Measurements from ENCODE around the gene WIF1. TPM values are rescaled to one million over a fixed set of nuclear protein-coding genes. Genes with fewer than 3 reads are reported as not detected.

The WIF1 gene
- total RNA-seq, 1 donor from 2014 or later, result 0.19 TPM

DNA sequence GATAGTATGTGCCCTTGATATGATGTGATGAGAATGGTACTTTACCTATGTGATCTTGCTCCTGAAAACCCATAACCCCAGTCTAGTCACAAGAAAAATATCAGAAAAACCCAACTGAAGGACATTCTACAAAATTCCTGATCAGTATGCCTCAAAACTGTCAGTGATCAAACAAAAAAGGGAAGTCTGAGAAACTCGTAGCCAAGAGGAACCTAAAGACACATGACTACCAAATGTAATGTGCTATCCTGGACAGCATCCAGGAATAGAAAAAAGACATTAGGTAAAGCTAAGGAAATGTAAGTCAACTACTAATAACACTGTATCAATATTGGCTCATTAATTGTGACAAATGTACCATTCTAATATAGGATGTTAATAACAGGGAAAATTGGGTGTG is 4.1 kb upstream of the WIF1 start:
- Histone ChIP-seq H4K20me1 (ENCODE audit: low read depth) (no peaks in the 10 kb centered on the region), H3K9ac (no peak overlapping the region), H3K4me1 (no peaks in the 10 kb centered on the region), H2AFZ (replicated peaks) (no peak overlapping the region), H3K27ac (no peak overlapping the region), H3F3A (ENCODE audit: low read depth) (peaks cover 11% of the 10 kb centered on the region), H3K9me3 (ENCODE audit: low read depth) (no peaks in the 10 kb centered on the region), H3K4me2 (no peak overlapping the region), H3K79me2 (ENCODE audit: low read depth) (no peaks in the 10 kb centered on the region), H3K36me3 (no peaks in the 10 kb centered on the region), H3K4me3 (no peak overlapping the region), H3K27me3 (peaks cover 80% of the 10 kb centered on the region)
- Mint-ChIP-seq H3K4me1 (peaks cover 4% of the 10 kb centered on the region), H3K27me3 (ENCODE audit: insufficient read depth, low read depth) (peaks cover 15% of the 10 kb centered on the region), H3K36me3 (no peaks in the 10 kb centered on the region), H3K9me3 (no peaks in the 10 kb centered on the region), H3K27ac (no peak overlapping the region), H3K4me3 (no peak overlapping the region)
- no peak for DNase-seq (ENCODE audit: low spot score)
- TF ChIP-seq, protein P1, sequence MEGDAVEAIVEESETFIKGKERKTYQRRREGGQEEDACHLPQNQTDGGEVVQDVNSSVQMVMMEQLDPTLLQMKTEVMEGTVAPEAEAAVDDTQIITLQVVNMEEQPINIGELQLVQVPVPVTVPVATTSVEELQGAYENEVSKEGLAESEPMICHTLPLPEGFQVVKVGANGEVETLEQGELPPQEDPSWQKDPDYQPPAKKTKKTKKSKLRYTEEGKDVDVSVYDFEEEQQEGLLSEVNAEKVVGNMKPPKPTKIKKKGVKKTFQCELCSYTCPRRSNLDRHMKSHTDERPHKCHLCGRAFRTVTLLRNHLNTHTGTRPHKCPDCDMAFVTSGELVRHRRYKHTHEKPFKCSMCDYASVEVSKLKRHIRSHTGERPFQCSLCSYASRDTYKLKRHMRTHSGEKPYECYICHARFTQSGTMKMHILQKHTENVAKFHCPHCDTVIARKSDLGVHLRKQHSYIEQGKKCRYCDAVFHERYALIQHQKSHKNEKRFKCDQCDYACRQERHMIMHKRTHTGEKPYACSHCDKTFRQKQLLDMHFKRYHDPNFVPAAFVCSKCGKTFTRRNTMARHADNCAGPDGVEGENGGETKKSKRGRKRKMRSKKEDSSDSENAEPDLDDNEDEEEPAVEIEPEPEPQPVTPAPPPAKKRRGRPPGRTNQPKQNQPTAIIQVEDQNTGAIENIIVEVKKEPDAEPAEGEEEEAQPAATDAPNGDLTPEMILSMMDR (IDR thresholded peaks at IDR 0.05), result no peak
- TF ChIP-seq EZH2phosphoT487 (IDR thresholded peaks at IDR 0.05) (no peak), EZH2 (IDR thresholded peaks at IDR 0.05) (no peak)

DNA sequence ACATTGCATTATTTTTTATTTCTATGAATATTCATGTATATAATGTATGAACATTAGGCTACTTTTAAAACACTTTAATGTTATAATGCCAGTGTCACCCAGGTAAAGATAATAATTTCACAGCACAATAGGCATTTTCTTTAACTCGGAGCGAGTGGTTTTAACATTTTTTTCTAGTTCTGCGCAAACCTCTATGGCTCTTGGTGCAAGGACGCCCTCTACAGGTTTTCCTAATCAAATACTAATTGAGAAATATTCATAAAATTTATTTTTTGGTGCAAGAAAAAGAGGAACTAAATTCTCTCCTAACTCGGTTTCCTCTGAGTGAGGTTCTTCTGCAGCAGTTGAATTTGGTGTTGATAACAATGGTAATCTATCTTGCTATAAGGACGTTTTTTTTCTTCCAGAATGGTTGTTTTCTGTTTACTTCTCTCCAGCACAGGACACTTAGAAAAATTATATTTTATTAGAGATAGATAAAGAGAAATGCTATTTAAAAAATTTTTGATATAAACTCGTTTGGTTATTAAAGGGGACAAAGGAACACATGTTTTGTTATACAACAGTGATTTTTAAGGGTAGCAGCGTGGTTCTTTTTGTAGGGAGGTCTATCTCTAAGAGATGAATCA is 2.4 kb upstream of the WIF1 start:
- Histone ChIP-seq H3K36me3 (no peaks in the 10 kb centered on the region), H2AFZ (replicated peaks) (no peak overlapping the region), H3K4me1 (no peaks in the 10 kb centered on the region), H3K79me2 (ENCODE audit: low read depth) (no peaks in the 10 kb centered on the region), H3K9me3 (ENCODE audit: low read depth) (no peaks in the 10 kb centered on the region), H4K20me1 (ENCODE audit: low read depth) (no peaks in the 10 kb centered on the region), H3K27ac (no peak overlapping the region), H3K4me2 (no peak overlapping the region), H3K27me3 (peaks cover 89% of the 10 kb centered on the region), H3K4me3 (no peak overlapping the region), H3F3A (ENCODE audit: low read depth) (peaks cover 11% of the 10 kb centered on the region), H3K9ac (no peak overlapping the region)
- H3K9me3 Mint-ChIP-seq, result no peaks in the 10 kb centered on the region
- peaks cover 4% of the 10 kb centered on the region for H3K4me1 Mint-ChIP-seq
- DNase-seq (ENCODE audit: low spot score), result peak; percentile 69
- H3K36me3 Mint-ChIP-seq, result no peaks in the 10 kb centered on the region
- no peak overlapping the region for H3K4me3 Mint-ChIP-seq
- TF ChIP-seq EZH2 (IDR thresholded peaks at IDR 0.05), result no peak
- TF ChIP-seq, protein P1 (IDR thresholded peaks at IDR 0.05), result peak; percentile 79
- H3K27me3 Mint-ChIP-seq (ENCODE audit: insufficient read depth, low read depth), result peaks cover 16% of the 10 kb centered on the region
- H3K27ac Mint-ChIP-seq, result no peak overlapping the region

DNA sequence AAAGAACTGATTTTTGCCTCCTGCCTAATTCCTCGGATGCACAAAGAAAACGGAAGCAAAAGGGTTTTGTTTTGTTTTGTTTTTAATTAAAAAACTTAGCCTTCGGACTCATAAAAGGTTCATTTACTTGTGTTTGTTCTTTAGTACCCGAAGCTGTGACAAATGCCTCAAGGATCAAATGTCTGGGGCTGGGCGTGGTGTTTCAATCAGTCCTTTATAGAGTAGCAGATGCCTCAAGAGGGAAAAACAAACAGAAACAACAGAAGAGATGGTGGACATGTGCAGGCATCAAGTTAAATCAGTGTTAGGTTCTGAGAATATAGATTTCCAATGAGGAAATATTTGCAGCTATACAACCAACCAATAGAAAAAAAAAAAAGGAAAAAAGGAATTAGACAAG is 1.6 kb upstream of the WIF1 start:
- Histone ChIP-seq H3K79me2 (ENCODE audit: low read depth) (no peaks in the 10 kb centered on the region), H3K9ac (no peak overlapping the region), H3K4me3 (no peak overlapping the region), H3K9me3 (ENCODE audit: low read depth) (no peaks in the 10 kb centered on the region), H3K4me1 (no peaks in the 10 kb centered on the region), H3F3A (ENCODE audit: low read depth) (peaks cover 11% of the 10 kb centered on the region), H3K27me3 (peaks cover 97% of the 10 kb centered on the region), H2AFZ (replicated peaks) (no peak overlapping the region), H4K20me1 (ENCODE audit: low read depth) (no peaks in the 10 kb centered on the region), H3K36me3 (no peaks in the 10 kb centered on the region), H3K4me2 (no peak overlapping the region), H3K27ac (no peak overlapping the region)
- DNase-seq (ENCODE audit: low spot score), result peak; percentile 20
- TF ChIP-seq EZH2phosphoT487 (IDR thresholded peaks at IDR 0.05) (no peak), EZH2 (IDR thresholded peaks at IDR 0.05) (no peak)
- TF ChIP-seq, protein P1 (IDR thresholded peaks at IDR 0.05), result no peak
- no peak overlapping the region for H3K4me3 Mint-ChIP-seq
- H3K9me3 Mint-ChIP-seq, result no peaks in the 10 kb centered on the region
- H3K27ac Mint-ChIP-seq, result no peak overlapping the region
- H3K4me1 Mint-ChIP-seq, result peaks cover 4% of the 10 kb centered on the region
- H3K36me3 Mint-ChIP-seq, result no peaks in the 10 kb centered on the region
- peaks cover 19% of the 10 kb centered on the region for H3K27me3 Mint-ChIP-seq (ENCODE audit: insufficient read depth, low read depth)
